Karpas-422 (cell line): ENCODE measurements around the gene DCK. TPM values are rescaled to one million over a fixed set of nuclear protein-coding genes. Genes with fewer than 3 reads are reported as not detected.

Experiments
- DNase-seq: peaks from one replicate; pipeline ENCODE4 v3.0.0-alpha.2; 2015
- H2AFZ ChIP-seq: fragments of 200-600 bp; sonication (generic); 2 replicates; pipeline ENCODE4 v1.6.1; 2014; ENCODE audit warnings: antibody characterized with exemption, low read length, mixed read lengths
- H3K27ac ChIP-seq: fragments of 200-600 bp; sonication (generic); 2 replicates; pipeline ENCODE4 v1.5.1; 2014; ENCODE audit warnings: mild to moderate bottlenecking, low read length, moderate library complexity
- H3K27me3 ChIP-seq: fragments of 200-600 bp; sonication (generic); 2 replicates; pipeline ENCODE4 v1.6.1; 2014; ENCODE audit warnings: low read length, mixed read lengths
- H3K36me3 ChIP-seq: fragments of 200-600 bp; sonication (generic); 2 replicates; pipeline ENCODE4 v1.6.1; 2014; ENCODE audit warnings: low read length, mixed read lengths; ENCODE audit not compliant: insufficient read depth
- H3K4me1 ChIP-seq: fragments of 200-600 bp; sonication (generic); 2 replicates; pipeline ENCODE4 v1.6.1; 2014; ENCODE audit warnings: mild to moderate bottlenecking, low read length, mixed read lengths
- H3K4me2 ChIP-seq: fragments of 200-600 bp; sonication (generic); 2 replicates; pipeline ENCODE4 v1.6.1; 2014; ENCODE audit warnings: low read length, low read depth, mild to moderate bottlenecking; ENCODE audit not compliant: poor library complexity, severe bottlenecking
- H3K4me3 ChIP-seq: fragments of 200-600 bp; sonication (generic); 2 replicates; pipeline ENCODE4 v1.5.1; 2014; ENCODE audit warnings: mild to moderate bottlenecking, antibody characterized with exemption, low read length, mixed read lengths
- H3K79me2 ChIP-seq: fragments of 200-600 bp; sonication (generic); 2 replicates; pipeline ENCODE4 v1.6.1; 2014; ENCODE audit warnings: mild to moderate bottlenecking, low read length, mixed read lengths
- H3K9ac ChIP-seq: fragments of 200-600 bp; sonication (generic); 2 replicates; pipeline ENCODE4 v1.6.0; 2014; ENCODE audit warnings: low read length
- H3K9me2 ChIP-seq: fragments of 200-600 bp; sonication (generic), shearing (Covaris generic); replicated peaks from 2 replicates; pipeline ENCODE4 v1.6.0; 2014; ENCODE audit warnings: mild to moderate bottlenecking, low read length, moderate library complexity; ENCODE audit not compliant: insufficient read depth
- H3K9me3 ChIP-seq: fragments of 300-700, 200-600 bp; sonication (generic); 2 replicates; pipeline ENCODE4 v1.6.1; 2014; ENCODE audit warnings: low read length, mixed read lengths
- H4K20me1 ChIP-seq: fragments of 200-600 bp; sonication (generic); 2 replicates; pipeline ENCODE4 v1.6.1; 2014; ENCODE audit warnings: mild to moderate bottlenecking, antibody characterized with exemption, low read length, low read depth; ENCODE audit not compliant: insufficient read depth
- total RNA-seq: library from RNA; depleted of rRNA; stranded (reverse); fragments of >200 nt; shearing (Covaris generic); gene quantifications from 2 replicates; pipeline ENCODE4 v1.2.3, GENCODE V29; 2014; ENCODE audit warnings: low replicate concordance; rRNA removed

Gene DCK
- total RNA-seq, 1 experiment from 2014 or later: 148 TPM

- Histone ChIP-seq H4K20me1 (no peaks in the 10 kb centered on the region), H3K36me3 (no peaks in the 10 kb centered on the region), H3K79me2 (no peaks in the 10 kb centered on the region), H3K4me1 (no peaks in the 10 kb centered on the region), H3K4me2 (no peak overlapping the region), H3K9ac (no peak overlapping the region), H3K9me2 (no peaks in the 10 kb centered on the region), H3K27me3 (no peaks in the 10 kb centered on the region), H3K4me3 (no peak overlapping the region), H2AFZ (no peak overlapping the region), H3K27ac (no peak overlapping the region), H3K9me3 (no peaks in the 10 kb centered on the region)
- no peak for DNase-seq
Observed at GRCh38 chr4:71066737-71067716, 73.6 kb downstream of the DCK start.

GRCh38 chr4:71069063-71069462 lies 75.6 kb downstream of the DCK start:
- Histone ChIP-seq H2AFZ (no peak overlapping the region), H3K9ac (no peak overlapping the region)

GRCh38 chr4:71070015-71070414 lies 76.6 kb downstream of the DCK start:
- H3K27me3 ChIP-seq: no peaks in the 10 kb centered on the region
- H3K36me3 ChIP-seq: no peaks in the 10 kb centered on the region
- no peak overlapping the region for H3K4me3 ChIP-seq
- H2AFZ ChIP-seq: no peak overlapping the region
- no peak overlapping the region for H3K27ac ChIP-seq
- H3K4me2 ChIP-seq: no peak overlapping the region
- no peaks in the 10 kb centered on the region for H3K4me1 ChIP-seq
- no peaks in the 10 kb centered on the region for H4K20me1 ChIP-seq
- no peak for DNase-seq
- no peaks in the 10 kb centered on the region for H3K9me3 ChIP-seq
- no peak overlapping the region for H3K9ac ChIP-seq
- H3K9me2 ChIP-seq: no peaks in the 10 kb centered on the region
- no peaks in the 10 kb centered on the region for H3K79me2 ChIP-seq

More at GRCh38 chr4:71069063-71069462, 75.6 kb downstream of the DCK start:
- Histone ChIP-seq H3K79me2 (no peaks in the 10 kb centered on the region), H4K20me1 (no peaks in the 10 kb centered on the region), H3K4me2 (no peak overlapping the region), H3K9me2 (no peaks in the 10 kb centered on the region), H3K4me3 (no peak overlapping the region), H3K36me3 (no peaks in the 10 kb centered on the region), H3K9me3 (no peaks in the 10 kb centered on the region), H3K27me3 (no peaks in the 10 kb centered on the region), H3K27ac (no peak overlapping the region), H3K4me1 (no peaks in the 10 kb centered on the region)
- no peak for DNase-seq

- no peaks in the 10 kb centered on the region for H3K9me2 ChIP-seq
Observed at GRCh38 chr4:71074452-71075299, 81.2 kb downstream of the DCK start.

More at GRCh38 chr4:71074452-71075299, 81.2 kb downstream of the DCK start:
- Histone ChIP-seq H4K20me1 (no peaks in the 10 kb centered on the region), H3K79me2 (no peaks in the 10 kb centered on the region), H2AFZ (no peak overlapping the region), H3K36me3 (no peaks in the 10 kb centered on the region), H3K27ac (no peak overlapping the region), H3K4me3 (no peak overlapping the region), H3K4me2 (no peak overlapping the region), H3K9me3 (no peaks in the 10 kb centered on the region), H3K4me1 (no peaks in the 10 kb centered on the region), H3K9ac (no peak overlapping the region), H3K27me3 (no peaks in the 10 kb centered on the region)
- no peak for DNase-seq

Other genes starting within 250 kb of the DCK start
- gene GRSF1, start 153.8 kb upstream of the DCK start, total RNA-seq: 47.0 and 89.6 TPM in 2 replicates
- 25.3 and 55.6 TPM in 2 replicates for gene MOB1B, start 91.3 kb upstream of the DCK start, total RNA-seq